GM21619 (cell line): ENCODE results near the gene AGT.
"Not testable (repeated sequence)": the region's sequence is repeated elsewhere in the genome, so short reads cannot be mapped to it uniquely, and the experiment has no call there.

Experiments used
- ATAC-seq: cut with Tn5 transposase; IDR thresholded peaks from one replicate; pipeline ENCODE4 v1.9.1; 2021; ENCODE audit not compliant: unreplicated experiment

AGT gene

DNA sequence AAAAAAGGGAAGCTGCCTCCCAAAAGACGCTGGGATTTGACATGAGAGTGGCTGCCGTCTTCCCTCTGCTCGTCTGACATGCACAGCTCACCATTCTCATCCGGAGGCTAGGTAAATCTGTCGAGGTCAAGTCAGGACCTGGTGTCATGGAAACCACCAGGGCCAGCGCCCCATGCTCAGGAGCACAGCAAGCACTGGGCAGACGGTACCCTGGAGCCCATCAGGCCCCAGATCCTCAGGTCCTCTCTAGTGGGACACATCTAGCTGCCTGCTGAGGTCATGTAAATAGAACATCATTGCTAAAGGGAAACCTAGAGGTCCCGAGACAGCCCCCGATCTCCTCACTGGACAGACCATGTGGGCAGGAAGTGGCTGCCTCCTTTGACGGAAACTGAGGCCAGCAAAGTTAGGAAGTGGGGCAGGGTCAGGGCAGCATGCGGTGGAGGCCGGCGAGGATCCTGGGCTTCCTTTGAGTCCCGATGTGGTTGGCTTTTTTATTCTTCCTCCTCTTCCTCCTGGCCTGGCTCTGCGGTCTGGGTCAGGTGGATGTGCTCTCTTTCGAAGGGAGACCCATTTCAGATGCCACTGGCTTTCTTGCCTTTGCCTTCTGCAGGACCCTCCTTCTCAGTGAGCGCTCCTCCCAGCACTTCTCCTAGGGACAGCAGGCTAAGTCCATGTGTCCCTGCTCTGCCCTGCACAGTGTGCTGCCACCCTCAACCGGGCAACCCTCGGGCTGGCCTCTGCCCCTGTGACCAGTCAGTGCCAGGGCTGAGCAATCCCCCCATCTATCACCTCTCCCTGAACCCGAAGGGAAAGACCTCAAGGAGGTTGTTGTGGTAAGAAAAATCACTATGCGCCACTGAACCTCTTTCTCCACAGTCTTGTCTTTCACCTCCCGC, 5.9 kb downstream of the AGT start:
- ATAC-seq = no peak

DNA sequence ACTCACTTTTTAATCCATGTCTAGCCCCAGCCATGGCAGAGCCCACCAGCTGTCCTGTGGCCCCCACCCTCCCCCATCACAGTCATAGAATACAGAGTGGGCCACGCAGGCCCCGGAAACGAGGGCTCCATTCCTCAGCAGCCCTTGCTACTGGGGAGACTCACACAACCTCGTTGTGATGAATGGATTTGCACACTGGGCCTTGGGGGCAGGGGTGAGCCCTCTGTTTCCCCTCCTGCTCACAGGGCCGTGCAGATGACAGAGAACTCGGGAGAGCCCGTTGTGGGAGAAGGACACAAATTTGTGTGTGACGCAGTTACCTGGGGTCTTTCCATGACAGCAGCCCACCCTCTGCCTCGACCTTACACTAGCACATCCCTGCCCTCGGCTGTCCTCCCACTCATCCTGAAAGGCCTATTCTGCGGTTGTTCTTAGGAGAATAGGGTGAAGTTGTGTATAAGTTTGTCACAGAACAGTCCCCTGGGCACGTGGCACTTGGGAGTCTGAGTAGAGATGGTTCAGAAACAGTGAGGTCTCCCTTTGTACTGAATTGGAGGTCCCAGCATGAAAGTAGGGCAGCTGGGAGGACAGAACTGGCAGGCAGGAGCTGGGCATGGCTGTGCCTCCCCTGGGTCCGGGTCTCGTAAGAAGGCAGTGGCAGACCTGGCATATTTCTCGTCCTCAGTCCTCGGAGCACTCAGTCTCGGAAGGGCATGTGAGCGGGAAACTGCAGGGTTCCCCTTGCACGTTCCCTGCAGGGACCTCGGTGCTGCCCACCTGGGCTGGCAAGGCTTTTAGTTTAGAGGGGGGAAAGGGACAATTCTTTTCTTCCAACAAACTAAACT, 6.8 kb downstream of the AGT start:
- no peak for ATAC-seq

DNA sequence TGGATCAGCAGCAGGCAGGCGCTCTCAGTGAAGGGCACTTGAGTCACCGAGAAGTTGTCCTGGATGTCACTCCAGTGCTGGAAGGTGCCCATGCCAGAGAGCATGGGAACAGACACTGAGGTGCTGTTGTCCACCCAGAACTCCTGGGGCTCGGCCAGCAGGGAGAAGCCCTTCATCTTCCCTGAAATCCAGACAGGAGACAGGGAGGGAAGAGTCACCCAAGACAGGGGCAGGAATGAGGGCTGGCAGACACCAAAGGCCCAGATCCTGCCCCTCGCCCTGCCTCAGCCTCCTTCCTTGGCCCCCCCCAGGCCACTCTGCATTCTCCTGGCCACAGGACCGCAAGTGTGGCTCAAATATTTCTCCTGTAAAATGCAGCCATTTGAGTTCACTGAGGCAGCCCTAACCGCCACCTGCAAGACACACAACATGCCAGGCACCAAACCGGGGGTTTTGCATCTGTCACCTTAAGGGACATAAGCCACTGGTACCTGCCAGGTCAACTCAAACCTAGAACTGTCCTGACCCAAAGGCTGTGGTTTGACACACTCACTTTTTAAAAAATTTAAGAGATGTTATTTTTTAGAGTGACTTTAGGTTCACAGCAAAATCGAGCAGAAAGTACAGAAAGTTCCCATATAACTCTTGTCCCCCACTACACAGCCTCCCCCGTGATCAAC, 7.8 kb downstream of the AGT start:
- no peak for ATAC-seq

DNA sequence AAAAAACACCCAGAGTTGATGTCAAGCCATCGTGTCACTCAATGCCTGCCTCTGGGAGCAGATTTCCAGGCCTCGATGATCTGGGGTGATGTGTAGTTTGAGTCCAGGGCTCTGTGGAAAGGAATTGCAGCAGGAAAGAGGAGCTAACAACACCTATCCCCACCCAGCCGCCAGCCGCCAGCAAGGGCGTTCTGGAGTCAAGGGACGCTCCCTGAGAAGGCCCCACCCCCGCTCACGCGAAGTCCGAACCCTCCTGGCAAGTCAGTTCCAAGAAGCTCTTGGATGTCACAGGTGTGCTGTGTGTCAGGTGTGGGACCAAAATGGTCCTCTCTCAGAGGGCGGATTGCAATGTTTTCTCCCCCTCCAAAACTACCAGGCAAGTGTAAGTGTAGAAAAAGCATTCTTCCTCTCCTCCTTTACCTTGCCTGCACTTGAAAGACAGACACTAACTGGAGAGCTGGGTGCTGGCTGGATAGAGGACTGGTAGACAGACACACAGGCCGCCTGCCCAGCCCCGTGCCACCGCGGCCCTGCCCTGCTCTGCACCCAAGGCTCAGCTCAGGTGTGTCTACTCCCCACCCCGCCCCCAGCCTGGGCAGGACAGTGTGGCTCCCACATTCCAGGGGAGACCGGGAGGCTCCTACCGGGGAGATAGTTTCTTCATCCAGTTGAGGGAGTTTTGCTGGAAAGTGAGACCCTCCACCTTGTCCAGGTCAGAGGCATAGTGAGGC, 8.5 kb downstream of the AGT start:
- ATAC-seq = no peak

DNA sequence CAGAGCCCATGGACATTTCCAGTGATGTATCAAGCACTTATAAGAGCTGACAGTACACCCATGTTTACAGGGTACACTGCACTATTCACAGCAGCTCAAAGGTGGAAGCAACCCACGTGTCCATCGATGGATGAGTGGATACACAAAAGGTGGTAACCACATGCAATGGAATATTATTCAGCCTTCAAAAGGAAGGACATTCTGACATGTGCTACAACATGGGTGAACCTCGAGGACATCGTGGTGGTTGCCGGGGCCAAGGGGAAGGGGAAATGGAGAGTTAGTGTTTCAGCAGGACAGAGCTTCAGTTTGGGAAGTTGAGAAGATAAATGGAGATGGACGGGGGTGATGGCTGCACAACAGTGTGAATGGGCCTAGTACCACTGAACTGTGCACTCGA, 9.1 kb downstream of the AGT start:
- ATAC-seq = no peak

DNA sequence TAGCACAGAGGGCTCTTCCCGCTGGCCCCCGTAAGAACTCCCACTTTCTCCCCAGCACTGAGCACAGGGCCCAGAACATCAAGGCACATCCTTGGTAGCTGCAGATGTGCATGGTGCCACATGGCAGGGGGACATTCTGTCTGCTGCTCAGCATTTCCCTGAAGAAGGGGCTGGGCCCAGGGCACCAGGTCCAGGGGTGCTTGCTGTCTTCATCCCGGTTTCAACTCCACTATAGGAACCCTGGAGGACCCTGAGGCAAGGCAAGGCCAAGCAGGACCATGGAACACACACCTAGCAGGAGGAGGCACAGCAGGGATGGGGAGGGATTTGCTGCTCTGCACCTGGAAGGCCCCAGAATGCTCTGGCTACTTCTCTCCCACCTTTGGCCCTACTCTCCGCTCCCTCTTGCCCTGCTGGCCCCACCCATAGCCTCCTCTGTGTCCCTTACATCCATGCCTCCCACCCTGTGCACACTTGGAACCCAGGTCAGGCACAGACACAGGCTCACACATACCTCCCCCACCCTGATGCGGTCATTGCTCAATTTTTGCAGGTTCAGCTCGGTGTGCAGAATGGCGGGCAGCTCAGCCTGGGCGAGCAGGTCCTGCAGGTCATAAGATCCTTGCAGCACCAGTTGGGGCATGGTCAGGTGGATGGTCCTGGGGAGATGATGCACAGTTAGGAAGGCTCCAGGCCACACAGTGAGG, 10.1 kb downstream of the AGT start:
- no peak for ATAC-seq

DNA sequence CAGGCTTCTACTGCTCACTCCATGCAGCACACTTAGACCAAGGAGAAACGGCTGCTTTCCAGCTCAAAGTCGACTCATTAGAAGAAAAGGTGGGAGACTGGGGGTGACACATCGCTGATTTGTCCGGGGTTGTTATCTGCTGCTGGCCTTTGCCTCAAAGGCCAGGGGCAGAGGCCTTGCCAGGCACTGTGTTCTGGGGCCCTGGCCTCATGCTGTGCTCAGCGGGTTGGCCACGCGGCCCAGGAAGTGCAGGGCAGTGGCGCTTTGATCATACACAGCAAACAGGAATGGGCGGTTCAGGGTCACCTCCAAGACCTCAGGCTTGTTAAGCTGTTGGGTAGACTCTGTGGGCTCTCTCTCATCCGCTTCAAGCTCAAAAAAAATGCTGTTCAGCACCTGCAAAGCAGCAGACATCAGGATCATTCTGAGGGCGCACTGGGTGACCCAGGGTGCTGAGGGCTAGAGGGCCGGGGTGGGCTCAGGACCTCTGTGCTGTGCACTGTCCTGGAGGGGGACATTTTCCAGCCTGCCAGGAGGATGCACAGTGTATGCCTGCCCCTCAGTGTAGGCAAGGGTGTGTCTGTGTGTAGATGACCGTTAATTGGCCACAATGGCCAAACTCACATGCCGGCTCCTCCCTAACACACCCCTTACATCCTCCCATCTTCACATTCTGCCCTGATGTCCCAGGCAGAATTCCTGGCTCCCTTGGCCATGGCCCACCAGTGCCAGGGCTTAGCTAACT, 10.8 kb downstream of the AGT start:
- ATAC-seq = no peak

DNA sequence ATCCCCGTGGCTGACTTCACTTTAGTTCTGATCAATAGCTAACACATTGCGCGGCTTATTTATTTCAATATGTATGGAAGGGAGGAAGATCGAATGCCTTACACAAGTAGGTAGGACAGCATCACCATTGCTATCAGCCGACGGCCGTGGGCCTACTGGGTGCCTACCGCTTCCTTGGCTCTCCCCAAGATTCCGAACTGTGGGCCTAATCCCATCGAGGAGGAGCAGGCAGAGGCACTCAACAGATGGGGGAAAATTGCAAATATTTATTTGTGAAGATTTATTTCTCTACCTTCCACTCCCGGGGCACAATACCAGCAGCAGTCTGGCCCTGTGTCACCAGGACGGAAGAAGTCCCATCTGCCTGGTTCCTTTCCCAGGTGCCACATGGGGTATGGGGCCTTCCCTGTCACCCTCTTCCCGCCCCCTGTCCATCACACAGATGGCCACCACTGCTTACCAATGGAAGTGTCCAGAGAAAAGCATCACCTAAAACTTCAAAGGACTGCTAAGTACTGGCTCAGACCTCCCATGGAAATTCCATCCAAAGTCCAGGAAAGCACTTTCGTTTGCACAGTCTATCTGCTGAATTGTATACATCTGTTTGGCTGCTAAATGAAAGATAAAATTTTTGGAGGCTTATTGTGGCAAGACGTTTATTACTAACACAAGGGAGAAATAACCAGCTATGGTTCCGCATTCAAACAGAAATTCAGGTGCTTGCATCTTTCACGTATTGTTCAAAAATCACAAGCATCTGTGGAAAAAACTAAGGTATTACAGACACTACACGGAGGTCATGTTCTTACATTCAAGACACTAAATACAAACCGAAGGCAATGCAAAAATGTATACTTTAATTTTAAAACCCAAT, 11.8 kb downstream of the AGT start:
- ATAC-seq = no peak

DNA sequence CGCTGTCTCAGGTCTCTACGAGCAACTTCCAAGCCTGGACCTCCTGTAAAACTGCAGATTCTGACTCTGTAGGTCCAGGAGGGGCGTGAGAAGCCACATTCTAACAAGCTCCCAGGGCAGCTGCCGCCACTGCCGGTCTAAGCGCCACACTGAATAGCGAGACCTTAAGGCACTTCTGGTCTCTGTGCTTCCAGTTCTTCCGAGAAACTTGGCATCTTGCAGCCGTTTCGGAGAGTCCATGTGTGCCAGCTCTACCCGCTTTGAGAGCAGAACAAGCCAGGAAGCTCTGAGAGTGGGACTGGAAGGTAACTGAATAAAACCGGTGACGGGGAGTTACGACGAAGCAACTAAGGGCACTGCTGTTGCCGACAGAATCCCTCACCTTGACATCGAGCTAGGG, 12.5 kb downstream of the AGT start:
- no peak for ATAC-seq

DNA sequence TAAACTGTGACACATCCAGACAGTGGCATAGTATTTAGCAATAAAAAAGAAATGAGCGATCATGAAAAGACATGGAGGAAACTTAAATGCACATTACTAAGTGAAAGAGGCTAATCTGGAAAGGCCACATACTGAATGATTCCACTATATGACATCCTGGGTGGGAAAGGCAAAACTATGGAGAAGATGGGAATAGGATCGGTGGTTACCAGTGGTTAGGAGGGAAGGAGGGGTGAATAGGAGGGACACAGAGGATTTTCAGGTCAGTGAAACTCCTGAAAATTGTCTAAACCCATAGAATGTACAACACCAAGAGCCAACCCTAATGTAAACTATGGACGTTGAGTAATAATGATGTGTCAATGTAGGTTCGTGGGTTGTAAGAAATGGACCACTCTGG, 13.8 kb downstream of the AGT start:
- no peak for ATAC-seq

DNA sequence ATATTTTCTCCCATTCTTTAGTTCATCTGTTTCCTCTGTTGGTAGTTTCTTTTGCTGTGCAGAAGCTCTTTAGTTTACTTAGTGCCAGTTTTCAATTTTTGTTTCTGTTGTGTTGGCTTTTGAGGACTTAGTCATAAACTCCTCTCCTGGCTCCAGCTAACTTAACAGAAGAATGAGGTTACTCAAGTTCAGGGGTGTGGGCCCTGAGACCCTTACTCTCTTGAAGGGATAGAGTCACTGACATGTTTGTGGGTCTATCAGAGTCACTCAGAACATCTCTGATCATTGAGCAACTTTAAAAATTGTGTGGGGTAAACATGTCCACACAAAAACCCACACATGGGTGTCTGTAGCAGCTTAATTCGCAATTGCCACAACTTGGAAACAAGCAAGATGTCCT, 14.2 kb downstream of the AGT start:
- ATAC-seq = no peak

DNA sequence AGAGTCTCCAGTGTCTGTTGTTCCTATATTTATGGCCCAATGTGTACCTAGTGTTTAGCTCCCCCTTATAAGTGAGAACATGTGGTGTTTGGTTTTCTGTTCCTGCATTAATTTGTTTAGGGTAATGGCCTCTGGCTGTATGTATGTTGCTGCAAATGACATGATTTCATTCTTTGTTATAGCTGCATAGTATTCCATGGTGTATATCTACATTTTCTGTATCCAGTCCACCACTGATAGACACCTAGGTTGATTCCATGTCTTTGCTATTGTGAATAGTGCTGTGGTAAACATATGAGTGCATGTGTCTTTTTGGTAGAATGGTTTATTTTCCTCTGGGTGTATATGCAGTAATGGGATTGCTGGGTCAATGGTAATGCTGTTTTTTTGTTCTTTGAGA, 15.0 kb downstream of the AGT start:
- ATAC-seq = not testable (repeated sequence)

DNA sequence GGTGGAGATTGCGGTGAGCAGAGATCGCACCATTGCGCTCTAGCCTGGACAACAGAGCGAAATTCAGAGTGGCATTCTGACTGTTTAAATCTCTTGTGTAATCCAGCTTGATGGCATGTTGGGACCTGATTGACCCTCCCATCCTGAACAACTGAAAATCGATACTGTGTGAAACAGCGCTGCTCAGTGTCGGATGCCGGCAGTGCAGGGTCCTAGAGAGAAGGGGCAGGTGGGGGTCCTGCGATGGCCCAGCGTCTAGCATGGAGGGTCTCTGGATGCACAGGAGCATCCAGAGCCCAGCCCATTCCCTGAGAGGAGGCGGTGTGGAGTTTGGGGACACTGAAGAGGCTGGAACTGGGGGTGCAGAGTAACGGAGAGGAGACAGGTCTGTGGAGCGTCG, 15.8 kb downstream of the AGT start:
- no peak for ATAC-seq

DNA sequence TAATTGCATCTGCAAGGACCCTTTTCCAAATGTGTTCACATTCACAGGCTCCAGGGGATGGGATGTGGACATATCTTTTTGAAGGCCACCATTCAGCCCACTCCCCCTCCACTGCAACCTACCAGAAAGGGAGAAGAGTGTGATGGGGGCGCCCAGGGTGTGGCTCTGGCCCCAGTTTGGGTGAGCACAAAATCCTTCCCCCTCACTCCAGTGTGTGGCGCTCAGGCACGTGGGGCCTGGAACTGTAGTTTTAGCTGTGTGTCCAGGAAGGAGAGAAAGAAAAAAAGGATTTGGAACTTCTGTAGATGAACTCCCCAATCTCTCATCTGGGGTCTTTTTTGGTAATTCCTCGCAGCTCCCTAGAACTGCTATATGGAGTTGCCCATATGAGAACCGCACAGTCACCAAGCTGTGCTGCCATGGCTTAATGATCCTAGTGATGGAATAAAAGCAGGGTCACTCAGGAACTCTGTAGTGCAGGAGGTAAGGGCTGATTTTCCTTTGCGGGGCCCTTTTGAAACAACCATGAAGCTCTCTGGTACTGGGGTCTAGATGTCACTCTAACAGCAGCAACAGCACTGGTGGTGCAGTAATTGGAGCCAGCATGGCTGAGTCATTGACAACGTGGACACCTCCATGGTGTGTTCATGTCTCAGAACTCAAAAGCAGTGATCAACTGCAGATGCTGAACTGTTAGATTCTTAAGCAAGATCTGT, 17.0 kb downstream of the AGT start:
- no peak for ATAC-seq

DNA sequence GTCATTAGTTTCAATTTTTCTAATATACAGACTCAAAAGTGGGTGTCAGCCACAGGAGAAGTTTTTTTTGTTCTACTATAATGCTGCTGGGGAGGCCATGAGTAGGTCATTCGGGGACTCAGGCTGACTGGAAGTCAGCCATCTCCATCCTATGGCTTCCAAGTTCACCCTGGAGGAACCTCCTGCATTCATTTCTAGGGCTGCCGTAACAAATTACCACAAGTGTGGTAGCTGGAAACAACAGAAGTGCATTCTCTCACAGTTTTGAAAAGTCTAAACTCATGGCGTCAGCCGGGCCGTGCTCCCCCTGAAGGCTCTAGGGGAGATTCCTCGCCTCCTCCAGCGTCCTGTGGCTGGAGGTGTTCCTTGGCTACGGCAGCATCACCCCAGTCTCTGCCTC, 17.7 kb downstream of the AGT start:
- no peak for ATAC-seq

DNA sequence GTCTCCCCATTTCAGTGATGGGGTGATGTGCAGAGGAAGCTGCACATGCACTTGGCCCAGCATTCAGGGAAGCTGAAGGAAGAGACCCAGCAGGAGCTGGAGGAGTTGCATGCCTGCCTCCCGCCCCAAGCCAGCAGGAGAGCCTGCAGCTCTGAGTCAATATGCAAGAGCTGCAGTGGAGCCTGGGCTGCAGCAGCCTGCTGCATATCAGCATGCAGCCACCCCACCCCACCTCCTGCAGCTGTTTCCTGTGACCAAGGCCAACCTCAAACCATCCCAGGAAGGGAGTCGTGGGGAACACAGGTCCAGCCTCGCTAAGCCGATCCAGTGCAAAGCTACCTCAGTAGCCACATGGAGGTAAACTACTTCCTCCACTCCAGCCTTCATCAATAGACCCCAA, 18.9 kb downstream of the AGT start:
- ATAC-seq = no peak

DNA sequence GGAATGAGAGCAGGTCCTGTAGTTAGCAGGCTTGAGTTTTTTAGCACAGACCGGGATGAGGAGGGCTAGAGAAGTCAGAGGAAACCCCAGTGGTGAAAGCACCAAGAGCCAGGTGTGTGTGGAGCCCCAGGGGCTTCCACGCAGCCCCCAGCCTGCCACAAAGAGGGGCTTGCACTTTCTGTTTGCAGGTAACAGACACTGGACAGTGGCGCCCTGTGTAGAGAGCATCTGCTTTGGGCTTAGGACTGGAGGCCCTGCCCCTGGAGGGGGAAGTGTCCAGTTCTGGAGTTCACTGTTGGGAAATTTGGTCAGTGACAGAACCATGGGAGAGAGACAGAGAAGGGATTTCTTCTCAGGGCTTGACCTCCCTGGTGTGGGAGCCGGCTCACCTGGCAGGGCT, 19.5 kb downstream of the AGT start:
- no peak for ATAC-seq

DNA sequence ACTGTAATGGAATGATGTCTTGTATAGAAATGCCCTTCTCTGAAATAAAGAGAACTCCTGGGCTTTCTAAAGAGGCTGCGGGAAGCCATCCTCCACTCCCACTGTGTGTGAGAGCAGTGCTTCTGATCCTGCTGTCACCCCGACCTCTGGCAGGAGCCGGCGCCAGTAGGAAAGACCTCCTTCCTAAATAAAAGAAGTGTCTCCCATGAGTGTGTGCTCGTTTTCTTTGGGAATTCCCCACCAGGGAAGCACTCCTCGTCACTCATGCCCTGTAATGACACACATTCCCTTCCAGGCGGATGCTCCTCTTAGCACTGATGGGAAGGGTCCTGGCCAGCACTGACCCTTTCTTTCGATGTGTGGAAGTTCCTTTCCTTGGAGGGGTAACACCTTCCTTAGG, 20.1 kb downstream of the AGT start:
- ATAC-seq = no peak
